Kidney (tissue), 14 donors: Measurements from ENCODE around the gene PLA2G2F. TPM values are rescaled to one million over a fixed set of nuclear protein-coding genes. Genes with fewer than 3 reads are reported as not detected.

Source experiments
- DNase-seq, 5 donors: peaks; one replicate each; pipeline ENCODE4 v3.0.0-alpha.2; 2013 to 2020
- FAIRE-seq: peaks from 2 replicates; lab custom pipeline; 2012; peaks lifted over from hg19 to GRCh38; lab: Jason Lieb, UNC
- H3K27ac ChIP-seq, 2 donors: one replicate each; pipeline ENCODE4 v1.7.0; 2013; ENCODE audit warnings: low read depth in 2 of 2, low read length in 2 of 2, inconsistent platforms in 1 of 2
- H3K27me3 ChIP-seq: one replicate; pipeline ENCODE4 v1.7.1; 2013; ENCODE audit warnings: low read length, inconsistent platforms; ENCODE audit not compliant: control insufficient read depth, insufficient read depth
- H3K36me3 ChIP-seq, 3 donors: one replicate each; pipeline versions ENCODE4 v1.7.0 to v1.7.1; 2013; ENCODE audit warnings: low read length in 3 of 3, control low read depth in 1 of 3, inconsistent platforms in 1 of 3; ENCODE audit not compliant: insufficient read depth in 3 of 3, control insufficient read depth in 2 of 3
- H3K4me1 ChIP-seq, 3 donors: one replicate each; pipeline versions ENCODE4 v1.7.0 to v1.7.1; 2013; ENCODE audit warnings: low read length in 3 of 3, inconsistent platforms in 1 of 3, low read depth in 1 of 3; ENCODE audit not compliant: control insufficient read depth in 2 of 3, insufficient read depth in 2 of 3
- H3K4me3 ChIP-seq, 3 donors: one replicate each; pipeline versions ENCODE4 v1.7.0 to v1.8.1; 2013; ENCODE audit warnings: low read length in 3 of 3, control low read depth in 1 of 3, inconsistent platforms in 1 of 3
- H3K9ac ChIP-seq, 3 donors: one replicate each; pipeline versions ENCODE4 v1.7.0 to v1.7.1; 2013; ENCODE audit warnings: low read length in 3 of 3, control low read depth in 1 of 3, inconsistent platforms in 1 of 3
- H3K9me3 ChIP-seq, 3 donors: one replicate each; pipeline versions ENCODE4 v1.7.0 to v1.7.1; 2013; ENCODE audit warnings: low read length in 3 of 3, control low read depth in 1 of 3, inconsistent platforms in 1 of 3; ENCODE audit not compliant: control insufficient read depth in 2 of 3, insufficient read depth in 1 of 3
- CTCF ChIP-seq: IDR thresholded peaks from 3 replicates; pipeline ENCODE4 v1.5.1; 2012; ENCODE audit warnings: mild to moderate bottlenecking, moderate library complexity, borderline replicate concordance; ENCODE audit not compliant: insufficient read depth; ENCODE audit errors: extremely low read depth
- intact Hi-C: fragments of 100-400 bp; cut with DNase I; formaldehyde crosslinking; loops from one replicate; pipeline ENCODE4 v1.11.1; 2022
- polyA plus RNA-seq: library from polyadenylated mRNA; stranded (reverse); fragments of 350-450 nt; fragmentation: Illumina TruSeq; extraction: RNeasy Lipid Tissue Mini Kit (QIAGEN cat#74804); gene quantifications from one replicate; pipeline ENCODE4 v1.2.3, GENCODE V29; 2014; ENCODE audit warnings: low read depth, low replicate concordance; ENCODE audit not compliant: insufficient read depth
- total RNA-seq: library from RNA; stranded (reverse); fragmentation: NEBNext Ultra II Directional; extraction: Animal tissue kit (Norgen Biotek cat#: 25700); gene quantifications from one replicate; pipeline ENCODE4 v1.2.1, GENCODE V29; 2021
- donor health status: control.
- donor health status: control.
- donor health status: control.
- donor health status: control.
- donor health status: control.
- donor health status: DM: yes; HTN: yes; CAD: no.
- donor health status: Normal renal cell carcinoma (clear cell type).

PLA2G2F gene
- total and polyA plus RNA-seq, 2 donors from 2014 or later = not detected

GRCh38 chr1:20139776-20140612 is 871 bp downstream of the PLA2G2F start:
- no peaks in the 10 kb centered on the region for H3K36me3 ChIP-seq
- intact Hi-C loops = no loop called here
- no peak overlapping the region for H3K9ac ChIP-seq
- no peaks in the 10 kb centered on the region for H3K9me3 ChIP-seq
- no peak for TF ChIP-seq CTCF
- DNase-seq (peak in 1 of 5 donors; percentile 14), FAIRE-seq (no peak)
- no peaks in the 10 kb centered on the region for H3K4me1 ChIP-seq
- no peak overlapping the region for H3K27ac ChIP-seq
- no peaks in the 10 kb centered on the region for H3K27me3 ChIP-seq
- no peak overlapping the region for H3K4me3 ChIP-seq

GRCh38 chr1:20141001-20141400 is 1.9 kb downstream of the PLA2G2F start:
- FAIRE-seq (no peak), DNase-seq (peak in 1 of 5 donors; percentile 22)
- Histone ChIP-seq H3K4me1 (no peaks in the 10 kb centered on the region), H3K27ac (no peak overlapping the region), H3K4me3 (no peak overlapping the region), H3K27me3 (no peaks in the 10 kb centered on the region), H3K9ac (no peak overlapping the region), H3K9me3 (no peaks in the 10 kb centered on the region), H3K36me3 (no peaks in the 10 kb centered on the region)
- intact Hi-C loops = no loop called here
- no peak for TF ChIP-seq CTCF

- Histone ChIP-seq H3K27ac (no peak overlapping the region), H3K36me3 (no peaks in the 10 kb centered on the region), H3K9me3 (no peaks in the 10 kb centered on the region), H3K4me3 (no peak overlapping the region), H3K4me1 (no peaks in the 10 kb centered on the region), H3K27me3 (no peaks in the 10 kb centered on the region), H3K9ac (no peak overlapping the region)
- no peak for TF ChIP-seq CTCF
- intact Hi-C loops = no loop called here
- FAIRE-seq (no peak), DNase-seq (peak in 1 of 5 donors; percentile 69)
These were observed 2.3 kb downstream of the PLA2G2F start for GRCh38 chr1:20141466-20141865.
